Right lobe of liver (tissue), 4 donors: ENCODE data around the gene FBXO15.

ENCODE experiments used
- CTCF ChIP-seq, 4 donors: fragments of 200-600 bp in 3 of 4; fragments of 450-650 bp in 1 of 4; IDR thresholded peaks; one replicate each; pipeline versions ENCODE4 v1.5.1 to v1.8.0; 2016 to 2022; ENCODE audit warnings: antibody characterized with exemption in 4 of 4, mild to moderate bottlenecking in 2 of 4
- POLR2A ChIP-seq: fragments of 450-650 bp; IDR thresholded peaks from one replicate; pipeline ENCODE4 v1.6.1; 2017; ENCODE audit warnings: antibody characterized with exemption, mild to moderate bottlenecking
- donor health status: DM: no; HTN: no; CAD: no.
- donor health status: DM: no; HTN: no; CAD: no.
- donor health status: DM: no; HTN: yes; CAD: no.

GRCh38 chr18:74063023-74063422, 84.6 kb downstream of the FBXO15 start:
- TF ChIP-seq CTCF (IDR thresholded peaks at IDR 0.05) (no peak), POLR2A (no peak)
